BLaER1 (cell line): ENCODE measurements around the gene ANKRD55.
"Not testable (repeated sequence)": the region's sequence is repeated elsewhere in the genome, so short reads cannot be mapped to it uniquely, and the experiment has no call there.

Source experiments
- H3K27ac ChIP-seq: shearing (Covaris generic); formaldehyde crosslinking; 2 replicates; pipeline ENCODE4 v1.8.1; 2022
- H3K27me3 ChIP-seq: shearing (Covaris generic); formaldehyde crosslinking; 2 replicates; pipeline ENCODE4 v1.8.1; 2022
- H3K36me3 ChIP-seq: shearing (Covaris generic); formaldehyde crosslinking; 2 replicates; pipeline ENCODE4 v1.8.1; 2022
- H3K4me1 ChIP-seq: shearing (Covaris generic); formaldehyde crosslinking; 2 replicates; pipeline ENCODE4 v1.8.1; 2022
- H3K4me2 ChIP-seq: shearing (Covaris generic); formaldehyde crosslinking; 2 replicates; pipeline ENCODE4 v1.8.1; 2022
- H3K4me3 ChIP-seq: shearing (Covaris generic); formaldehyde crosslinking; 2 replicates; pipeline ENCODE4 v1.8.1; 2022
- H3K9ac ChIP-seq: shearing (Covaris generic); formaldehyde crosslinking; 2 replicates; pipeline ENCODE4 v1.8.1; 2022
- H3K9me3 ChIP-seq: shearing (Covaris generic); formaldehyde crosslinking; 2 replicates; pipeline ENCODE4 v1.8.1; 2022
- H4K20me1 ChIP-seq: shearing (Covaris generic); formaldehyde crosslinking; 2 replicates; pipeline ENCODE4 v1.8.1; 2022
- Cebpa-rat ChIP-seq: shearing (Covaris generic); IDR thresholded peaks from 2 replicates; pipeline ENCODE4 v1.8.1; 2022

Gene ANKRD55

GRCh38 chr5:56142614-56143372 is 90.3 kb downstream of the ANKRD55 start:
- Histone ChIP-seq H3K9me3 (peaks cover 10% of the 10 kb centered on the region; the same call in 1 of the 2 replicates), H3K36me3 (no peaks in the 10 kb centered on the region), H3K27ac (no peak overlapping the region), H3K9ac (no peak overlapping the region), H3K4me1 (peaks cover 38% of the 10 kb centered on the region), H3K27me3 (no peaks in the 10 kb centered on the region), H3K4me3 (no peak overlapping the region), H4K20me1 (no peaks in the 10 kb centered on the region), H3K4me2 (peak overlapping the region; percentile 25)
- no peak for TF ChIP-seq Cebpa-rat

DNA sequence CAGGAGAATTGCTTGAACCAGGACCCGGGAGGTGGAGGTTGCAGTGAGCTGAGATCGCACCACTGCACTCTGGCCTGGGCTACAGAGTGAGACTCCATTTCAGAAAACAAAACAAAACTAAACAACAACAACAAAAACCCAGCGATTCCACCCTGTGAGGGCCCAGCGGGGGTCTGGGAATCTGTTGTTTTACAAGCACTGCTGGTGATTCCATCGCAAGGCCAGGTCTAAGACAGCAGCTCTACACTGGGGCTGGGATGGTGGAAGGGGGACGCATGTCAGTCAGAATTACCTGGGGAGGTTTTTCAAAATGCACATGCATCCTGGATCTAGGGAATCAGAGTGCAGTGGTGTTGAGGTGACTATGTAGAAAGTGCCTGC is 90.9 kb downstream of the ANKRD55 start:
- no peaks in the 10 kb centered on the region for H3K36me3 ChIP-seq
- no peak overlapping the region for H3K4me3 ChIP-seq
- no peak overlapping the region for H3K9ac ChIP-seq
- no peaks in the 10 kb centered on the region for H3K27me3 ChIP-seq
- no peak for TF ChIP-seq Cebpa-rat
- peaks cover 10% of the 10 kb centered on the region; the same call in 1 of the 2 replicates for H3K9me3 ChIP-seq
- H3K27ac ChIP-seq = no peak overlapping the region
- peaks cover 33% of the 10 kb centered on the region for H3K4me1 ChIP-seq
- H4K20me1 ChIP-seq = no peaks in the 10 kb centered on the region
- peak overlapping the region; percentile 25 for H3K4me2 ChIP-seq

DNA sequence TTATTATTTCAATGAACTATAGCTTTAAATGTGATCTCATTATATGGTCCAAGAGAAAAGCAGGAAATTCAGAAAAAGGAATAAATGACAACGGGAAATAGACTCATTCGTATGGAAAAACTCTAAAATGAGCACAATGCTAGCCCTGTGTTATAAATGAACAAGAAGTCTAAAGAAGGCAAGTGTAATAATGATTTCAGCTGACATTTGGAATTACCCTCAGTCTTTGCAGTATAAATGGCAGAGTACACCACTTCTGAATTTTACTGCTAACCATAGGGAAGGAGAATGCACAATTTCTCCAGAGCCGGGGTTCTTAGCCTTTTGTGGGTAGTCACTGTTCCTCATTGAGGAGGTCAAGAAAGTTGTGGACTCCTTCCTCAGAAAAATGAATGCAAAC is 93.1 kb downstream of the ANKRD55 start:
- Histone ChIP-seq H3K27ac (no peak overlapping the region), H3K4me1 (peaks cover 22% of the 10 kb centered on the region), H3K9me3 (no peaks in the 10 kb centered on the region), H4K20me1 (no peaks in the 10 kb centered on the region), H3K4me2 (no peak overlapping the region), H3K4me3 (no peak overlapping the region), H3K27me3 (no peaks in the 10 kb centered on the region), H3K36me3 (no peaks in the 10 kb centered on the region), H3K9ac (no peak overlapping the region)
- no peak for TF ChIP-seq Cebpa-rat

- peaks cover 4% of the 10 kb centered on the region for H3K4me1 ChIP-seq
Observed at GRCh38 chr5:56130664-56131063, 102.5 kb downstream of the ANKRD55 start.

DNA sequence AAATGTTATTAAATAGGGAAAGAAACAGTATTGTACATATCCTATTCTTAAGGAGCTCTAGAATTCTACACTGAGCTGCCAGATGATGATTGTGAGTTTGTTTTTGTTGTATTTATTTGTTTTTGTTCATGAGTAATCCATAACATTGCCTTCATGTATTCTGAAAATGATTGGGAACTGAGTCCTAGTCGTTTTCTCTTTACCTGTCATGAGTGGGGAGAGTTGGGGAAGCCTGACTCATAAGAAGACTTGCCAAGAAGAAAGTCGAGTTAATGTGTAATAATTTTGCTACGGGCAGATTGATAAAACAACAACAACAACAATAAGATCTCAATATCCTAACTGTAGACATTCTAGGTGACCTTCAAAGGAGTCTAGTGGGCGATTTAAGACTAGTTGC is 103.8 kb downstream of the ANKRD55 start:
- no peaks in the 10 kb centered on the region for H3K27me3 ChIP-seq
- H3K9ac ChIP-seq = no peak overlapping the region
- no peaks in the 10 kb centered on the region for H4K20me1 ChIP-seq
- no peaks in the 10 kb centered on the region for H3K4me1 ChIP-seq
- H3K27ac ChIP-seq = no peak overlapping the region
- H3K36me3 ChIP-seq = no peaks in the 10 kb centered on the region
- peaks cover 30% of the 10 kb centered on the region for H3K9me3 ChIP-seq
- H3K4me2 ChIP-seq = no peak overlapping the region
- no peak overlapping the region for H3K4me3 ChIP-seq
- no peak for TF ChIP-seq Cebpa-rat

More at GRCh38 chr5:56130664-56131063, 102.5 kb downstream of the ANKRD55 start:
- Histone ChIP-seq H3K27me3 (no peaks in the 10 kb centered on the region), H3K9me3 (peaks cover 30% of the 10 kb centered on the region), H3K27ac (no peak overlapping the region), H3K9ac (no peak overlapping the region), H3K36me3 (no peaks in the 10 kb centered on the region), H4K20me1 (no peaks in the 10 kb centered on the region), H3K4me2 (no peak overlapping the region), H3K4me3 (no peak overlapping the region)
- no peak for TF ChIP-seq Cebpa-rat

DNA sequence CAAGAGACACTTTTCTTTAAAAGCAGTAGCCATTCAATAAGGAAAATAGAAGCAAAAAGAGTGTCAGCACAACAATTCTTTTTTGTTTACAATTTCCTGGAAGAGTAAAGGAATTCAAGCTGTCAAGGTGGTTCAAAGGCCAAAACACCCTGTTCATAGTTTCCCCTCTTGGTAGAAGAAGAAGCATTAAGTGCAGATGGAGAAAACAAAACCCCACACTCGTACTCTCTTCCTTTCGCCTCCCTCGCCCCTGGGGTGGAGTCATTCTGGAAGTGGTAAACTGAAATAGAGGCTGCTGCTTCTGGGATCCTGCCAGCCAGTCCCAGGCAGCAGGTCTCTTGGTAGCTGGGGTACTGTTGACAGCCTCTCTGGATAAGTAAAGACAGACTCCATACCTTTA is 105.0 kb downstream of the ANKRD55 start:
- H3K4me2 ChIP-seq = no peak overlapping the region
- no peak overlapping the region for H3K9ac ChIP-seq
- H3K9me3 ChIP-seq = peaks cover 30% of the 10 kb centered on the region
- no peaks in the 10 kb centered on the region for H3K36me3 ChIP-seq
- no peak for TF ChIP-seq Cebpa-rat
- no peak overlapping the region for H3K4me3 ChIP-seq
- H4K20me1 ChIP-seq = no peaks in the 10 kb centered on the region
- H3K27ac ChIP-seq = no peak overlapping the region
- no peaks in the 10 kb centered on the region for H3K4me1 ChIP-seq
- H3K27me3 ChIP-seq = no peaks in the 10 kb centered on the region

DNA sequence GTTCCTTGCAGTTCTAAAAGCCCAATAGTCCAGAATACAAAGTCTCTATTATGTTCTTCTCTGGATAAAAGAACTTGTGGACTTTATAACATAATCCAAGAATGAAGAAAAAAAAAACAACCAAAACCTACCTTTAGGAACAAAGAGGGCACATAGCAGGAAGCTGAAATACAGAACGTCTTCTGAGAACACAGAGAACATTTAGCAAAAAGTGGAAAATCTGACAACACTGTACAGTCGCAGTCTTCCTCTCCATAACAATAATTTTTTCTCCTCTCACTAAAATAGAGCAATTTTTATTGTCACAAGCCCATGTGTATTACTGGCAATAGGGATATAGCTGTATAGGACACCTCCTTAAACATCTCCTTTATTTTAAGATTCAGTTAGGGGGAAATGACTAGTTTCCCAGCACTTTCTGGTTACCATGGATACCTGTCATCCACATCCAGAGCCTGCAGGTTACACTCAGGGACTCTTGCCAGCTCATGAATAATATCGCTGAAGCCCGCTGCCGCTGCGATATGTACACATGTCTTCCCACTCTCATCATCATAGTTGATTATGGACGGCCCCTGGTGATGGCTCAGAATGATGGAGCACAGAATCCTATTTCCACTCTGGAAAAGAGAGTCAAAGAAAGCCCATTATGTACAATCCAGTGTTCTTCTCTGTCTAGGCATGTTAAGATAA is 106.5 kb downstream of the ANKRD55 start:
- Histone ChIP-seq H3K9me3 (peaks cover 24% of the 10 kb centered on the region), H3K27me3 (no peaks in the 10 kb centered on the region), H3K4me1 (no peaks in the 10 kb centered on the region), H3K27ac (no peak overlapping the region), H3K36me3 (no peaks in the 10 kb centered on the region), H3K4me3 (no peak overlapping the region), H4K20me1 (no peaks in the 10 kb centered on the region), H3K4me2 (no peak overlapping the region), H3K9ac (no peak overlapping the region)
- no peak for TF ChIP-seq Cebpa-rat

GRCh38 chr5:56123531-56124243 is 109.4 kb downstream of the ANKRD55 start:
- H3K9me3 ChIP-seq = 0 out of 2 replicates have a peak, but pooled peaks cover 4% of the 10 kb centered on the region
- no peak overlapping the region for H3K9ac ChIP-seq
- H3K4me1 ChIP-seq = no peaks in the 10 kb centered on the region
- H3K36me3 ChIP-seq = no peaks in the 10 kb centered on the region
- H3K27me3 ChIP-seq = no peaks in the 10 kb centered on the region
- no peak overlapping the region for H3K27ac ChIP-seq
- no peaks in the 10 kb centered on the region for H4K20me1 ChIP-seq
- H3K4me3 ChIP-seq = no peak overlapping the region
- H3K4me2 ChIP-seq = no peak overlapping the region
- no peak for TF ChIP-seq Cebpa-rat

DNA sequence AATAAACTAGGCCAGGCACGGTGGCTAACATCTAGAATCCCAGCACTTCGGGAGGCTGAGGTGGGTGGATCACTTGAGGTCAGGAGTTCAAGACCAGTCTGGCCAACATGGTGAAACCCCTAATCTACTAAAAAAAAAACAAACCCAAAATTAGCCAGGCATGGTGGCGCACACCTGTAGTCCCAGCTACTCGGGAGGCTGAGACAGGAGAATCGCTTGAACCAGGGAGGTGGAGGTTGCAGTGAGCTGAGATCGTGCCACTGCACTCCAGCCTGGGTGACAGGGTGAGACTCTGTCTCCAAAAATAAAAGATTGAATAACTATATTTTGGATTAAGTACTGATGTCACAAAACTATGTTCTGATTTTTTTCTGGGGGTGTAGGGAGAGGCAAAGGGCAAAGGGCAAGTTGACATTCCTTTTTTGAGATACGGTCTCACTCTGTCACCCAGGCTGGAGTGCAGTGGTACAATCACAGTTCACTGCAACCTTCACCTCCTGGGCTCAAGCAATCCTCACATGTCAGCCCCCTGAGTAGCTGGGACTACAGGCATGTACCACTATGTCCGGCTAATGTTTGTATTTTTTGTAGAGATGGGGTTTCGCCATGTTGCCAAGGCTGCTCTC is 110.7 kb downstream of the ANKRD55 start:
- not testable (repeated sequence) for H3K36me3 ChIP-seq, H3K4me1 ChIP-seq, H4K20me1 ChIP-seq, H3K27me3 ChIP-seq, H3K27ac ChIP-seq, H3K4me3 ChIP-seq, H3K9me3 ChIP-seq, H3K4me2 ChIP-seq, H3K9ac ChIP-seq
